Duodenal mucosa (tissue), 2 donors: ENCODE measurements around the gene ALOX5AP.

ENCODE experiments used
- H3K27ac ChIP-seq: one replicate; pipeline ENCODE4 v1.7.0; 2013; ENCODE audit warnings: low read depth, low read length
- H3K27me3 ChIP-seq, 2 donors: one replicate each; pipeline ENCODE4 v1.7.0; 2013; ENCODE audit warnings: low read length in 2 of 2, control low read depth in 1 of 2; ENCODE audit not compliant: insufficient read depth in 2 of 2, control insufficient read depth in 1 of 2
- H3K36me3 ChIP-seq, 2 donors: one replicate each; pipeline ENCODE4 v1.7.0; 2013; ENCODE audit warnings: low read length in 2 of 2, control low read depth in 1 of 2; ENCODE audit not compliant: insufficient read depth in 2 of 2, control insufficient read depth in 1 of 2
- H3K4me1 ChIP-seq, 2 donors: one replicate each; pipeline ENCODE4 v1.7.0; 2013; ENCODE audit warnings: low read length in 2 of 2, control low read depth in 1 of 2; ENCODE audit not compliant: insufficient read depth in 2 of 2, control insufficient read depth in 1 of 2
- H3K4me3 ChIP-seq, 2 donors: one replicate each; pipeline ENCODE4 v1.7.0; 2013; ENCODE audit warnings: low read length in 2 of 2, low read depth in 1 of 2
- H3K9ac ChIP-seq, 2 donors: one replicate each; pipeline ENCODE4 v1.7.0; 2013; ENCODE audit warnings: low read length in 2 of 2, low read depth in 1 of 2
- H3K9me3 ChIP-seq, 2 donors: one replicate each; pipeline ENCODE4 v1.7.0; 2013; ENCODE audit warnings: low read length in 2 of 2, control low read depth in 1 of 2; ENCODE audit not compliant: control insufficient read depth in 1 of 2

ALOX5AP gene

GRCh38 chr13:30796132-30796572 lies 60.8 kb downstream of the ALOX5AP start:
- no peaks in the 10 kb centered on the region for H3K9me3 ChIP-seq
- no peak overlapping the region for H3K9ac ChIP-seq
- peak overlapping the region; percentile 36 to 54 for H3K4me3 ChIP-seq
- no peaks in the 10 kb centered on the region for H3K27me3 ChIP-seq
- no peak overlapping the region for H3K27ac ChIP-seq
- no peaks in the 10 kb centered on the region for H3K36me3 ChIP-seq
- H3K4me1 ChIP-seq, result peaks cover 26 to 27% of the 10 kb centered on the region in 2 donors

- Histone ChIP-seq H3K36me3 (no peaks in the 10 kb centered on the region), H3K4me3 (peak overlapping the region; percentile 36 to 54), H3K9me3 (no peaks in the 10 kb centered on the region), H3K9ac (peak overlapping the region in 1 of 2 donors; percentile 20), H3K4me1 (peaks cover 26 to 27% of the 10 kb centered on the region in 2 donors), H3K27me3 (no peaks in the 10 kb centered on the region), H3K27ac (no peak overlapping the region)
Measured at GRCh38 chr13:30796631-30797601, 61.6 kb downstream of the ALOX5AP start.

- Histone ChIP-seq H3K27me3 (no peaks in the 10 kb centered on the region), H3K27ac (no peak overlapping the region), H3K4me3 (no peak overlapping the region), H3K9me3 (no peaks in the 10 kb centered on the region), H3K4me1 (peaks cover 21% of the 10 kb centered on the region in 2 donors), H3K9ac (no peak overlapping the region), H3K36me3 (no peaks in the 10 kb centered on the region)
Measured at GRCh38 chr13:30797847-30798535, 62.6 kb downstream of the ALOX5AP start.

- no peak overlapping the region for H3K9ac ChIP-seq
- H3K27ac ChIP-seq, result no peak overlapping the region
- peaks cover 26 to 28% of the 10 kb centered on the region in 2 donors for H3K4me1 ChIP-seq
- no peaks in the 10 kb centered on the region for H3K27me3 ChIP-seq
- H3K9me3 ChIP-seq, result no peaks in the 10 kb centered on the region
- no peak overlapping the region for H3K4me3 ChIP-seq
- no peaks in the 10 kb centered on the region for H3K36me3 ChIP-seq
Measured at GRCh38 chr13:30798776-30799355, 63.5 kb downstream of the ALOX5AP start.

GRCh38 chr13:30799356-30799824 lies 64.0 kb downstream of the ALOX5AP start:
- Histone ChIP-seq H3K27ac (no peak overlapping the region), H3K27me3 (no peaks in the 10 kb centered on the region)

GRCh38 chr13:30800107-30800506 lies 64.8 kb downstream of the ALOX5AP start:
- H3K27ac ChIP-seq, result no peak overlapping the region
- H3K27me3 ChIP-seq, result no peaks in the 10 kb centered on the region
- no peak overlapping the region for H3K4me3 ChIP-seq
- H3K9me3 ChIP-seq, result no peaks in the 10 kb centered on the region
- no peak overlapping the region for H3K9ac ChIP-seq
- H3K4me1 ChIP-seq, result peaks cover 34 to 35% of the 10 kb centered on the region in 2 donors
- H3K36me3 ChIP-seq, result no peaks in the 10 kb centered on the region

More at GRCh38 chr13:30799356-30799824, 64.0 kb downstream of the ALOX5AP start:
- Histone ChIP-seq H3K9ac (no peak overlapping the region), H3K4me3 (no peak overlapping the region), H3K4me1 (peaks cover 26 to 28% of the 10 kb centered on the region in 2 donors), H3K36me3 (no peaks in the 10 kb centered on the region), H3K9me3 (no peaks in the 10 kb centered on the region)

GRCh38 chr13:30802501-30802900 lies 67.2 kb downstream of the ALOX5AP start:
- Histone ChIP-seq H3K27ac (no peak overlapping the region), H3K9me3 (no peaks in the 10 kb centered on the region), H3K4me1 (peaks cover 20 to 23% of the 10 kb centered on the region in 2 donors), H3K27me3 (no peaks in the 10 kb centered on the region), H3K36me3 (no peaks in the 10 kb centered on the region), H3K9ac (peak overlapping the region; percentile 55 to 78), H3K4me3 (peak overlapping the region in 1 of 2 donors; percentile 80)

- H3K9me3 ChIP-seq, result no peaks in the 10 kb centered on the region
- H3K4me3 ChIP-seq, result peak overlapping the region; percentile 77 to 80
- no peaks in the 10 kb centered on the region for H3K36me3 ChIP-seq
- H3K9ac ChIP-seq, result peak overlapping the region; percentile 55 to 78
- peaks cover 20 to 22% of the 10 kb centered on the region in 2 donors for H3K4me1 ChIP-seq
- H3K27ac ChIP-seq, result no peak overlapping the region
- no peaks in the 10 kb centered on the region for H3K27me3 ChIP-seq
Measured at GRCh38 chr13:30802953-30803478, 67.7 kb downstream of the ALOX5AP start.

- Histone ChIP-seq H3K9ac (peak overlapping the region; percentile 55 to 78), H3K27ac (no peak overlapping the region), H3K4me3 (peak overlapping the region in 1 of 2 donors; percentile 77), H3K36me3 (no peaks in the 10 kb centered on the region), H3K4me1 (peaks cover 20 to 22% of the 10 kb centered on the region in 2 donors), H3K27me3 (no peaks in the 10 kb centered on the region), H3K9me3 (no peaks in the 10 kb centered on the region)
Measured at GRCh38 chr13:30803749-30804148, 68.4 kb downstream of the ALOX5AP start.
